Stimulated activated CD4-positive, alpha-beta T cell treated with anti-CD3 and anti-CD28 coated beads, Interleukin-4, amount 100 ng/mL, for 48 hours (primary cell): ENCODE measurements around the gene CEACAM18.
A peak's percentile ranks its signal among the peaks of the same experiment; 100 is the strongest.
"Not testable (repeated sequence)": the region's sequence is repeated elsewhere in the genome, so short reads cannot be mapped to it uniquely, and the experiment has no call there.

ENCODE experiments used
- DNase-seq, 2 donors: peaks; one replicate each; pipeline ENCODE4 v3.0.0-alpha.2; 2020; ENCODE audit warnings: low read depth in 2 of 2

The CEACAM18 gene

GRCh38 chr19:51478381-51479234 is at the start of gene CEACAM18:
TSS of gene CEACAM18 (plus strand) at chr19:51478539.
- DNase-seq = no peak

DNA sequence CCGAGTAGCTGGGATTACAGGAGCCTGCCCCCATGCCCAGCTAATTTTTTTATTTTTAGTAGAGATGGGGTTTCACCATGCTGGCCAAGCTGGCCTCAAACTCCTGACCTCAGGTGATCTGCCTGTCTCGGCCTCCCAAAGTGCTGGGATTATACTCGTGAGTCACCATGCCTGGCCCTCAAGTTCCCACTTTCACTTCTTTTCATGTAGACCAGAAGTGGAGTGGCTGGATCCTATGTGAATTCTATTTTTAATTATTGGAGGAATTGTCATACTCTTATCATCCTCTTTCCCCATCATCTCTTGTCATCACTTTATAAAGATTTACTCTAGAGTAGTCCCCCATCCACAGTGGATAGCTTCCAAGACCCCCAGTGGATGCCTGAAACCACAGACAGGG is 48.1 kb upstream of the CEACAM18 start:
- no peak for DNase-seq

- no peak for DNase-seq
Measured at GRCh38 chr19:51431124-51431523, 47.2 kb upstream of the CEACAM18 start.

DNA sequence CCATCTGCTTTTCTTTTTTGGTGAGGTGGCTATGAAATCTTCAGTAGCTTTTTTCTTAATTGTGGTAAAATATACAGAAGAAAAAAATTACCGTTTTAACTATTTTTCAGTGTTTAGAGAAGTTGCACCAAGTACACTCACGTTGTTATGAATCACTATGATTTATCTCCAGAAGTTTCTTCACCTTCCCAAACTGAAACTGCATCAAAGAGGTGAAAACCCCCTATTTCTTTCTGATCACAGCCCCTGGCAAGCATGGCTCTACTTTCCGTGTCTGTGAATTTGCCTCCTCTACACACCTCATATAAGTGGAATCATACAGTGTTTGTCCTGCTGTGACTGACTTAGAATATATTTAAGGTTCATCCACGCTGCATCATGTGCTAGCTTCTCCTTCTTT is 45.3 kb upstream of the CEACAM18 start:
- no peak for DNase-seq

DNA sequence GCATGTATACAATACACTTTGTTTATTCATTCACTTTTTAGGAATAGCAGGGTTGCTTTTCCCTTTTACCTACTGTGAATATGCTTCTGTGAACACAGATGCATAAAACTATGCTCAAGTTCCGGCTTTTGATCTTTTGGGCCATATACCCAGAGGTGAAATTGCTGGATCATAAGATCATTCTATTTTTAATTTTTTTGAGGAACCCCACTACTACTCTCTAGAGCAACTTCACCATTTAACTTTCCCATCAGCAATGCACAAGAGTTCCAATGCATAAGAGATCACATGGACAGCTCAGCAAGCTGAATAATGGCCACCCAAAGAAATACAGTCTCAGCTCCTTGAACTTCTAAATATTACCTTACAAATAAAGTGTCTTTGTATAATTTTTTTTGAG is 43.9 kb upstream of the CEACAM18 start:
- no peak for DNase-seq

DNA sequence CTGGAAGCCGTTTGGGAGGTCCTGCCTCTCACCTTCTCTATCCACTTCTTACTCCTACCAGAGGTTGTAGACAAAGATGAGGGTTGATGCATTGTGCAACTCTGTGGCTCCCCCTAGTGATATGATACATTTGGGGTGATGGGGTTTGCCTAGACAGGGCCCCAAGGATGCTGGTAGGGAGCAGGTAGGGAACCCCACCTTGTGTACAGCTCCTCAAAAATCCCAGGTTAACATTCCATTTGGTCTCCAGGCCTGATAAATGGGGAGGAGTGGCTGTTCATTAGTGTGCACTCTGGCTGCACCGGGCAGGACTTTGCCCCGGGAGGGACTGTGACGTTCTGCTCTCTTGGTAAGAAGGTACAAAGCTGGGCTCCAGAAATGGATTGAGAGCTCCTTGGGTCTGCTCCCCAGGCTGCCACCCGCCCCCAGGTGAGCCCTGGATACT is 39.3 kb upstream of the CEACAM18 start:
- no peak for DNase-seq

- DNase-seq = no peak
Measured at GRCh38 chr19:51440052-51440451, 38.3 kb upstream of the CEACAM18 start.

DNA sequence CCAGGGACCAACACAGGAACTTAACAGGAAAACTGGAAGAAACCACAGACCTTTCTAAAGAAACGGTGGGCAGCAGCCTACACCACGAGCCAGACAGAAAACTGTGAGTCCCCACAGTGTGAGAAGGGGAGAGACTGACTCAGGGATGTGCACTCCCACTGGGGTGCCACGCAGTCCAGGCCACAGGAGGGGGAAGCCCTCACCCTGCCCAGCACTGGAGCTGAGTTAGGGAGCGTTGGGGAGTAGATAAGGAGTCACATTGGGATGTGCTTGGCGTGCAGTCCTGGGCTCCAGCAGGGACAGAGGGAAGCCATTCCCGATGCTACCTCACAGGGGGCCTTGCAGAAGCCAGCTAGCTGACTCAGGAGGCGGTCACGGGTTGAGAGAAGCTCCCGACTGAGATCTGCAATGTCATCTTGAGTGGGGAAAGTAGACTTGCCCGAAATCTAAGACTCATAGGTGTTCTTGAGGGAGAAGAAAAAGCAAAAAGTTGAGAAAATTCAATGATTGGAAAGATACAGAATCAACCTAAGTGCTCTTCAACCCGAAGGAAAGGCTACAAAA is 37.4 kb upstream of the CEACAM18 start:
- peak; percentile 54 to 69 for DNase-seq

GRCh38 chr19:51441410-51442390 is 36.6 kb upstream of the CEACAM18 start:
- DNase-seq = peak; percentile 73 to 87

DNA sequence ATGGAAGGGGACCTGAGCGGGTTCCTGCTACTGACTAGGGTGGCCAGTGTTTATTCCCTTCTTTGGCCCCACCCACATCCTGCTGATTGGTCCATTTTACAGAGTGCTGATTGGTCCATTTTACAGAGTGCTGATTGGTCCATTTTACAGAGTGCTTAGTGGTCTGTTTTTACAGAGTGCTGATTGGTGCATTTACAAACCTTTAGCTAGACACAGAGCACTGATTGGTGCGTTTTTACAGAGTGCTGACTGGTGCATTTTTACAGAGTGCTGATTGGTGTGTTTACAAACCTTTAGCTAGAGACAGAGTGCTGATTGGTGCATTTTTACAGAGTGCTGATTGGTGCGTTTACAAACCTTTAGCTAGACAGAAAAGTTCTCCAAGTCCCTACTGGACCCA is 30.8 kb upstream of the CEACAM18 start:
- DNase-seq = not testable (repeated sequence)

DNA sequence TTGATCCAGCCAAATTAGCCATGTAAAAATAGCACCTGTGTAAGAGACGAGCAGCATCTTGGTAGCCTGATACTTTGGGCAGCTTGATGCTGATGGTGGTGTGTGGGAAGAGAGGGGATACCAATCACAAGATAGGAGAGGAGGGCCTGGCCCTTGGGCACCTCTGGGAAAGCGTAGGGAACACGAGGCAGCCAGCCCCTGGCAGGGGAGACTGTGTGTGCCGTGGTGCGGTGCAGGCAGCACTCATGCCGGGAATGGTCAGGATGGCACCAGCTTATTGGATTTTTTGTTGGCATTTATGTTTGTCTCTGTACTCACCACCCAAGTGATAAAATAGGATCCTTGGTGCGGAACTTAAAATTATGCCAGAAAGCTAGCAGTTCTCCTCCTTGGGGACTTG is 30.3 kb upstream of the CEACAM18 start:
- no peak for DNase-seq

GRCh38 chr19:51448411-51449016 is 29.8 kb upstream of the CEACAM18 start:
- peak; percentile 32 to 59 for DNase-seq

GRCh38 chr19:51450730-51451307 is 27.5 kb upstream of the CEACAM18 start:
- DNase-seq = peak; percentile 41 to 46

- no peak for DNase-seq
Measured at GRCh38 chr19:51456541-51457290, 21.6 kb upstream of the CEACAM18 start.

GRCh38 chr19:51457351-51458013 is 20.9 kb upstream of the CEACAM18 start:
- DNase-seq = no peak

- no peak for DNase-seq
Measured at GRCh38 chr19:51458051-51458645, 20.2 kb upstream of the CEACAM18 start, which contains the start of gene SIGLEC8. TSS of gene SIGLEC8 (minus strand) at chr19:51458454. CDS start at chr19:51458387, 67 bp downstream.

DNA sequence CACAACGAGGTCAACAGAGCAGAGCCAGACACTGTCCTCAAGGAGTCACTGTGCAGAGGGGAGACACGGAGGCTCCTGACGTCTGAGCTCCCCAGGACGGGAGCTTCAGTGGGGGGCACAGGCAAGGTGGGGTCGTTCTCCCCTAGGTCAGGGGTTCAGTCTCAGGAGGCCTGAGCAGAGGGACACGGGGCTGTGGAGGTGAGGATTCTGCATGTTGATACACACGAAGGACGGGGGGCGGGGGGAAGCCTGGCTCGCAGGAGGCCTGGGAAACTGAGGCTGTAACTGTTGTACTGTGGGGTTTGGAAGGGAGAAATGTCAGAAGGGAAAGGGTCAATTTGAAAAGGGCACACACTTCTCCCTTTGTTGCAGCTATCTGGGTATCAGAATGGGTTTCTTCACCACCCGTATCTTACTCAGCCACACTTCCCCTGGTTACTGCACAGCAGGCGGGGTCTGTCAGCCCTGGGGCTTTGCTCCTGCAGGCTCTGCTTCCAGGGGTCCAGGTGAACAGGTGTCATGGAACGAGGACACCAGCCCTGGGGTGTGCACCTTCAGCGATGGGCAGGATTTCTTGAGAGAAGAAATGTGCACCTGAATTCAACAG is 19.3 kb upstream of the CEACAM18 start:
- DNase-seq = no peak

- DNase-seq = no peak
Measured at GRCh38 chr19:51460164-51460992, 18.0 kb upstream of the CEACAM18 start.
